Thyroid gland (tissue), 4 donors: ENCODE data around the gene NKIRAS2. TPM values are rescaled to one million over a fixed set of nuclear protein-coding genes. Genes with fewer than 3 reads are reported as not detected.

Experiments used
- DNase-seq, 2 donors: peaks; one replicate each; pipeline ENCODE4 v3.0.0-alpha.2; 2019
- H3K27ac ChIP-seq, 3 donors: fragments of 200-600 bp; sonication (generic); 1 replicate in 2 of 3; 2 replicates in 1 of 3; pipeline ENCODE4 v1.5.1; 2016 to 2019; ENCODE audit warnings: mild to moderate bottlenecking in 1 of 3, moderate library complexity in 1 of 3
- H3K27me3 ChIP-seq: fragments of 200-600 bp; sonication (generic); one replicate; pipeline ENCODE4 v1.5.1; 2019
- H3K36me3 ChIP-seq, 2 donors: fragments of 200-600 bp; sonication (generic); one replicate each; pipeline ENCODE4 v1.5.1; 2016 to 2019
- H3K4me1 ChIP-seq, 2 donors: fragments of 200-600 bp; sonication (generic); one replicate each; pipeline ENCODE4 v1.5.1; 2017 to 2019
- H3K4me3 ChIP-seq, 3 donors: fragments of 200-600 bp; sonication (generic); replicated peaks in 1 of 3; 1 replicate in 2 of 3; 2 replicates in 1 of 3; pipeline ENCODE4 v1.5.1; 2016; ENCODE audit warnings: mild to moderate bottlenecking in 1 of 3
- H3K9me3 ChIP-seq: fragments of 200-600 bp; sonication (generic); one replicate; pipeline ENCODE4 v1.5.1; 2017
- POLR2A ChIP-seq, 2 donors: fragments of 450-650 bp; IDR thresholded peaks; one replicate each; pipeline ENCODE4 v1.6.1; 2017; ENCODE audit warnings: antibody characterized with exemption in 2 of 2, mild to moderate bottlenecking in 2 of 2, moderate library complexity in 1 of 2
- WGBS, 2 donors: methylation state at CpG; one replicate each; pipeline ENCODE4 v1.1.5; 2017; 5-methylcytosine and 5-hydroxymethylcytosine counted together
- intact Hi-C: fragments of 100-400 bp; cut with DNase I; formaldehyde crosslinking; loops from one replicate; pipeline ENCODE4 v1.15.1; 2023
- total RNA-seq, 4 donors: library from RNA; depleted of rRNA; stranded (reverse); fragments of >200 nt; gene quantifications; one replicate each; pipeline ENCODE4 v1.2.3, GENCODE V29; 2016
- TF ChIP-seq, protein P1 (sequence below), 6 experiments: fragments of 200-600 bp in 3 of 6; fragments of 450-650 bp in 3 of 6; sonication (generic) in 3 of 6; IDR thresholded peaks; one replicate each; pipeline ENCODE4 v1.5.1; 2016 to 2019; ENCODE audit warnings: antibody characterized with exemption in 6 of 6, mild to moderate bottlenecking in 2 of 6, inconsistent platforms in 1 of 6, moderate library complexity in 1 of 6

NKIRAS2 gene
- total RNA-seq, 4 donors from 2014 or later, result 23.6 to 34.6 (median 26.6) TPM

DNA sequence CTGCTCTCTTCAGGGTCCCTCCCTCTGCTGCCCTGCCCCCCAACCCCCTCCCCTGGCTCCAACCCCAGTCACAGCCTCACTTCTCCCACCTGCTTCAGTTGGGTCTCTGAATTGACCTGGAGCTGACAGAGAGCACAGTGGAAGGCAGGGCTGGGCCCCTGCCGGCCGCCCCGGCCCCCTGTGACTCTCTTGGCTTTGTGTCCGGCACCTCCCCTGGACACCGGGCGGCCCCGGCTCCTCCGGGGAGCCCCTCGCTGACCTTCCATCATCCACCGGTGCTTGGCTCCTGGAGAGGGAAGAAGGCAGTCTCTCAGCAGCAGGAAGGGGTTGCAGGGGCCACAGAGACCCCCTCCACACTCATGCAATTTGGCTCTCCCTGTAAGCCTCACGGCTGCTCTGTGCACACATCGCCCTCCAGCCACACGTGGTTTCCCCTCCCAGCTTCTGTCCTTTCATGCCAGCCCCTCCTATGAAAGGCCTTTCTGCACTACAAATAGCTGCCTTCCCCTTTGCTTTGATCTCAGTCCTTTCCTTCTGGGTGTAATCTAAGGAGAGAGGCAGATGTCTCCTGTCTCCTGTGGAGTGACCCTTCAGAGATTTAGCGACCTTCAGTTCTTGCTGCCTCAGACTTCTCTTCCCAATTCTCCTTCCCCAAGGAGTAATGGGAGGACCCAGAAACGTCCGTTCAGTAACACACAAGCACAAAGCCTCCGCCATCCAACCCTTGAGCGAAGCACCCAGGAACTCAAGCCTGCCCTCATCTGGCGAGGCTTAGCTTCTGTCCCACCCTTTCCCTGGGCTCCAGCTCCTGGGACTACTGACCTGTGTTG, 8.3 kb downstream of the NKIRAS2 start:
- intact Hi-C loops, result no loop called here
- WGBS, 2 donors, result 50 to 60% methylated on average over 15 to 17 of the region's 19 CpGs
- H3K27ac ChIP-seq, result no peak overlapping the region
- no peaks in the 10 kb centered on the region for H3K9me3 ChIP-seq
- TF ChIP-seq POLR2A (IDR thresholded peaks at IDR 0.05), result no peak
- TF ChIP-seq, protein P1, sequence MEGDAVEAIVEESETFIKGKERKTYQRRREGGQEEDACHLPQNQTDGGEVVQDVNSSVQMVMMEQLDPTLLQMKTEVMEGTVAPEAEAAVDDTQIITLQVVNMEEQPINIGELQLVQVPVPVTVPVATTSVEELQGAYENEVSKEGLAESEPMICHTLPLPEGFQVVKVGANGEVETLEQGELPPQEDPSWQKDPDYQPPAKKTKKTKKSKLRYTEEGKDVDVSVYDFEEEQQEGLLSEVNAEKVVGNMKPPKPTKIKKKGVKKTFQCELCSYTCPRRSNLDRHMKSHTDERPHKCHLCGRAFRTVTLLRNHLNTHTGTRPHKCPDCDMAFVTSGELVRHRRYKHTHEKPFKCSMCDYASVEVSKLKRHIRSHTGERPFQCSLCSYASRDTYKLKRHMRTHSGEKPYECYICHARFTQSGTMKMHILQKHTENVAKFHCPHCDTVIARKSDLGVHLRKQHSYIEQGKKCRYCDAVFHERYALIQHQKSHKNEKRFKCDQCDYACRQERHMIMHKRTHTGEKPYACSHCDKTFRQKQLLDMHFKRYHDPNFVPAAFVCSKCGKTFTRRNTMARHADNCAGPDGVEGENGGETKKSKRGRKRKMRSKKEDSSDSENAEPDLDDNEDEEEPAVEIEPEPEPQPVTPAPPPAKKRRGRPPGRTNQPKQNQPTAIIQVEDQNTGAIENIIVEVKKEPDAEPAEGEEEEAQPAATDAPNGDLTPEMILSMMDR (IDR thresholded peaks at IDR 0.05), result no peak
- no peak for DNase-seq
- H3K36me3 ChIP-seq, result peaks cover 10% of the 10 kb centered on the region in 2 donors
- H3K4me3 ChIP-seq, result no peak overlapping the region
- peaks cover 0 to 16% of the 10 kb centered on the region in 2 donors for H3K4me1 ChIP-seq
- no peaks in the 10 kb centered on the region for H3K27me3 ChIP-seq

DNA sequence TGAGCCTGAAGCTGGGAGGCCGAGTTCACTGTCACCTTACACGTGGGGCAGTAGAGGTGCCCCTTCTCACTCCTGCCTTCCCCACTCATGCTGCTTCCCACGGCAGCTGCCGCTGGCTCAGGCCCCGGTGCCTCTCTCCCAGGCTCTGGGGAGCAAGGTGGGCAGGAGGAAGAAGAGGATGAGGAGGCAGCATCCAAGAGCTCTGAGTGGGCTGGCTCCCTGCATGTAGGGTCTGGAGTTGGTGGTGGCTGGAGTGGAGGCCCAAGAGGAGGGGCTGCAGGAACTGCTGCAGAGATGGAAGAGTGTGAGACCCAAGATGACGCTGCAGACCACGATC, 8.9 kb downstream of the NKIRAS2 start:
- TF ChIP-seq POLR2A (IDR thresholded peaks at IDR 0.05), result no peak
- H3K9me3 ChIP-seq, result no peaks in the 10 kb centered on the region
- no peak for DNase-seq
- intact Hi-C loops, result no loop called here
- H3K36me3 ChIP-seq, result peaks cover 4 to 5% of the 10 kb centered on the region in 2 donors
- no peak overlapping the region for H3K4me3 ChIP-seq
- WGBS, 2 donors, result 66 to 69% methylated on average over 7 of the region's 7 CpGs
- no peak overlapping the region for H3K27ac ChIP-seq
- H3K4me1 ChIP-seq, result peaks cover 0 to 16% of the 10 kb centered on the region in 2 donors
- H3K27me3 ChIP-seq, result no peaks in the 10 kb centered on the region

DNA sequence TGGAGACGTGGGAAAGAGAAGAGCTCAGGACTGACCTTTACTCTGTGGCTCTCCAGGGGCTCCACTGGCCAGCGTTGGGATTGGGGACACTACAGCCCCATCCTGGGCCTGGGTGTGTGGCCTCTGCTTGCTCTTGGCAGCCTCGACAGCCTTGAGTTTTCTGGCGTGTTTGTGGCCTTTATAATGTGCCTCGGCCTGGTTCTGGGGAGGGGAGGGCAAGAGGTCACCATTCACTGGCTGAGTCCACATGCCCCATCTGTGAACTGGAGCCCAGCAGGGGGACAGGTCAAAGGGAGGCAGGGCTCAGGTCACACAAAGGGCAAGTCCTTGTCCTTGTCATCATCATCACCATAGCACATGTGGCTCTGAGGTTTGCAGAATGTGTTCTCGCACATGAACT, 11.7 kb downstream of the NKIRAS2 start:
- WGBS, 2 donors, result 75 to 77% methylated on average over 6 of the region's 6 CpGs
- TF ChIP-seq POLR2A (IDR thresholded peaks at IDR 0.05), result no peak
- TF ChIP-seq, protein P1 (IDR thresholded peaks at IDR 0.05), result no peak
- no peaks in the 10 kb centered on the region for H3K36me3 ChIP-seq
- H3K4me3 ChIP-seq, result no peak overlapping the region
- DNase-seq, result no peak
- H3K9me3 ChIP-seq, result no peaks in the 10 kb centered on the region
- H3K4me1 ChIP-seq, result no peaks in the 10 kb centered on the region
- H3K27me3 ChIP-seq, result no peaks in the 10 kb centered on the region
- intact Hi-C loops, result no loop called here
- no peak overlapping the region for H3K27ac ChIP-seq

DNA sequence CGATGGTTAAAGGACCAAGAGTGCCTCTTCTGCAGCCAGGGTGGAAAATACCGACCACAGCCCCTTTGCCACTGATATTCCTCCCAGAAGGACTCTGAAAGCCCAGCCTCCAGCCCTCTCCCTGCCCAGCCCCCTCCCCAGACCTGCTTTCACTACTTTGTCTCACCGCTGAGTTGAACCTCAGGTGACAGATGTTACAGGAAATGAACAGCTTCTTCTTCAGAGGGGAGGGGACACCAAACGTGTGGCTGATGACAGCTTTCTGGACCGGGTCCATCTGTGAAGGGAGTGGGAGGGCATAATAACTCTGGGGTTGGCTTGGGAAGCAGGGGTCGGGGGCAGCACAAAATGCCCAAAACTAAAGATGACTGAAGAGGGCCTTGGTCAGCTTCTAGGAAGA, 14.2 kb downstream of the NKIRAS2 start:
- 49 to 62% methylated on average over 6 of the region's 6 CpGs for WGBS, 2 donors
- no peaks in the 10 kb centered on the region for H3K27me3 ChIP-seq
- H3K27ac ChIP-seq, result no peak overlapping the region
- H3K36me3 ChIP-seq, result no peaks in the 10 kb centered on the region
- H3K4me1 ChIP-seq, result no peaks in the 10 kb centered on the region
- no peak for DNase-seq
- H3K4me3 ChIP-seq, result no peak overlapping the region
- intact Hi-C loops, result no loop called here
- no peaks in the 10 kb centered on the region for H3K9me3 ChIP-seq
- TF ChIP-seq, protein P1 (IDR thresholded peaks at IDR 0.05), result no peak
- TF ChIP-seq POLR2A (IDR thresholded peaks at IDR 0.05), result no peak

DNA sequence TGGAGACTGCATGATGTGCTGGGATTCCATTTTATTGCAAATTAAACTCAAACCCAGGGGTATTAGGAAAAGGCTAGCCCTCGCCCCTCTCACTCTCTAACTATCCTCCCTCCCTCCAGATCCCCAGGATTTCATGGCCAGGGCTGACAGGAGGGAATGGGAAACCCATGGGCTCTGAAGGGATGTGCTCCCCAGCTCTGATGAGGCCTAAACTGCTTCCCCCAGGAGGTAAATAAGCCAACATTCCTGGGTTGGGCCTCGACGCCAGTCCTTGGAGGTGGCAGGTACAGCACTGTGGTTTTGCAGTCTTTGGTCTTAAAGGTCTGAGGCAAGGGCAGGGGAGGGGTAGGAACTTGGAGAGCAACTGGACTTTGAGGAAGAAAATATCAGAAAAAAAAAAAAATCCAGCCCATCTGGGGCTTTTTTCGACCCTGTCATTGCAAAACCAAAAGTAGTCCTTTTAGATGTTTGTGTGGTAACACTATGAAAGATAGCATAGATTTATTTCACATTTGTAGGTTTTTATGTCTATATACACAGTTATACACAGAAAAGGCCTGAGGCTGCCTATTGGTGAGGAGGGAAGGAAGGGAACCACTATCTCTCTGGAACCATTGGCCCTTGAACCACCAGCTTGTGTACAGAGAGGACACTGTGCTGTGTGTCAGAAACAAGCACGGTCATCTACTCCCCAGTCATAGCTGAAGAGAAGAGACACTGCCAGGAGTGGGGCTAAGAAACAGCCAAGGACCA, 18.5 kb downstream of the NKIRAS2 start:
- no peaks in the 10 kb centered on the region for H3K36me3 ChIP-seq
- no peaks in the 10 kb centered on the region for H3K4me1 ChIP-seq
- H3K4me3 ChIP-seq, result no peak overlapping the region
- no peaks in the 10 kb centered on the region for H3K27me3 ChIP-seq
- 79 to 90% methylated on average over 5 of the region's 5 CpGs for WGBS, 2 donors
- no peaks in the 10 kb centered on the region for H3K9me3 ChIP-seq
- no peak overlapping the region for H3K27ac ChIP-seq
- intact Hi-C loops, result no loop called here
- TF ChIP-seq, protein P1 (IDR thresholded peaks at IDR 0.05), result no peak
- TF ChIP-seq POLR2A (IDR thresholded peaks at IDR 0.05), result no peak
- no peak for DNase-seq
